Breast epithelium (tissue), 4 donors: ENCODE results near the gene TUBA4A. TPM values are rescaled to one million over a fixed set of nuclear protein-coding genes. Genes with fewer than 3 reads are reported as not detected.

Experiments
- DNase-seq, 2 donors: peaks; one replicate each; pipeline ENCODE4 v3.0.0-alpha.2; 2019; ENCODE audit warnings: low spot score in 2 of 2
- H3K27ac ChIP-seq, 2 donors: fragments of 200-600 bp; sonication (generic) in 1 of 2; one replicate each; pipeline ENCODE4 v1.5.1; 2016 to 2019; ENCODE audit warnings: mild to moderate bottlenecking in 1 of 2
- H3K27me3 ChIP-seq, 2 donors: fragments of 200-600 bp; sonication (generic) in 1 of 2; one replicate each; pipeline versions ENCODE4 v1.5.1 to v1.6.0; 2017 to 2019; ENCODE audit warnings: control low read depth in 1 of 2, mild to moderate bottlenecking in 1 of 2
- H3K36me3 ChIP-seq: fragments of 200-600 bp; one replicate; pipeline ENCODE4 v1.5.1; 2019
- H3K4me1 ChIP-seq, 2 donors: fragments of 200-600 bp; sonication (generic); one replicate each; pipeline ENCODE4 v1.5.1; 2016 to 2019; ENCODE audit warnings: control low read depth in 1 of 2
- H3K4me3 ChIP-seq, 3 donors: fragments of 200-600 bp; sonication (generic); 1 replicate in 2 of 3; 2 replicates in 1 of 3; pipeline ENCODE4 v1.5.1; 2016 to 2019; ENCODE audit warnings: mild to moderate bottlenecking in 3 of 3, moderate library complexity in 2 of 3
- H3K9me3 ChIP-seq, 2 donors: fragments of 200-600 bp; sonication (generic) in 1 of 2; one replicate each; pipeline ENCODE4 v1.5.1; 2016 to 2019; ENCODE audit warnings: control low read depth in 1 of 2
- CTCF ChIP-seq, 3 donors: fragments of 450-650 bp; IDR thresholded peaks; one replicate each; pipeline ENCODE4 v1.5.1; 2016 to 2017; ENCODE audit warnings: antibody characterized with exemption in 3 of 3, mild to moderate bottlenecking in 3 of 3, moderate library complexity in 3 of 3
- POLR2A ChIP-seq: fragments of 450-650 bp; IDR thresholded peaks from one replicate; pipeline ENCODE4 v1.6.1; 2016; ENCODE audit warnings: antibody characterized with exemption, mild to moderate bottlenecking, moderate library complexity
- POLR2AphosphoS5 ChIP-seq, 3 donors: sonication (generic); formaldehyde crosslinking; IDR thresholded peaks; one replicate each; pipeline ENCODE4 v1.6.1; 2017; ENCODE audit warnings: antibody characterized with exemption in 3 of 3
- intact Hi-C: fragments of 100-400 bp; cut with DNase I; formaldehyde crosslinking; loops from one replicate; pipeline ENCODE4 v1.15.1; 2023; ENCODE audit warnings: low total_unique reads
- total RNA-seq, 3 donors: library from RNA; depleted of rRNA; stranded (reverse); fragments of >200 nt; gene quantifications; one replicate each; pipeline ENCODE4 v1.1.0, GENCODE V29; 2016

TUBA4A gene
- total RNA-seq, 3 donors from 2014 or later = 5.4 to 73.3 (median 48.8) TPM

DNA sequence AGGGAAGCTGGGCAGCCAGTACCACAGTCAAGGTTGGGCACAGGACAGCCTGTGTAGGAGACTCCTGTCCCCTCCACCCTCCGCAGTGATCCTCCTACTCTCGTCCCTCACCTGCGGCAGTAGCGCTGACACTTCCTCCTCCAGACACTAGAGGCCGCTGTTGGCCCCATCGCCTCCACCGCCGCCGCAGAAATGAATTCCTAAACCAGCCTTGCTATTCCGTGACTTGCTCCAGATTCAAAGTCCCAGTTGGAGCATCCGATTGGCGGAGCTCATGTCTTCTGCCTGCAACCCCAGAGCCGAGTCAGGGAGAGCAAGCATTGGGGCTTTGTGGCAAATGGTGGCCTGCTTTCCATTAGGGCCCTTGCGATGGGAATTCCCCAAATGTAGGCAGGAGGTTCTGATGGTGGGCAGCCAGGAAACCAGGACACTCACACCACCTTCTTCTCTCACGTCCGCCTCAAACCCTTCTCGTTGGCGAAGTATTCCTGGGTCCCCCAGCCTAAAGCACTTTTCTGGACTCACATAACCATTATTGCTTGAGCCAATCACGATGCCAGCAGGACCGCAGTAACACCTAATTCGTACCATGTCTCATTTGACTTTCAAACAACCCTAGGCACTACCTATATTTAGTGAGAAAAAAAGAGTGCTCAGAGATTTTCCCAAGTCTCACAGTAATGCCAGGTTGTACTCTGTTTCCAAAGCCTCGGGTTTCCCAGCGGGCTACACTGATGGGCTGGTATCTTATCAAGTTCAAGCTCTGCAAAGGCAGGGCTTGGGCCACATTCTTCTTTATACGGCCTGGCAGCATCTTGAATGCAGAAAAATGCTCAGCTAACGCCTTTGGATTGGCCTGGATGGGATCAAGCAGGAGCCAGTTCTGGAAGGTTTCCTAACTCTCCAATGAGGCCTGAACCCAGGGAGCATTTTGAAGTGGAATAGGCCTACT lies 24.3 kb upstream of the TUBA4A start:
- intact Hi-C loops = loop anchor here (2.0 kb wide), 1 partner anchor 41 kb away; no protein-coding TSS in a partner anchor
- peak; percentile 77 to 87 for DNase-seq
- H3K27ac ChIP-seq = peak overlapping the region; percentile 98
- H3K36me3 ChIP-seq = no peaks in the 10 kb centered on the region
- no peaks in the 10 kb centered on the region for H3K9me3 ChIP-seq
- TF ChIP-seq POLR2A (no peak), CTCF (IDR thresholded peaks at IDR 0.05) (peak; percentile 88 to 98 (median 91)), POLR2AphosphoS5 (IDR thresholded peaks at IDR 0.05) (peak in 1 of 3 donors; percentile 37)
- peak overlapping the region in 2 of 3 donors; percentile 13 to 87 for H3K4me3 ChIP-seq
- H3K4me1 ChIP-seq = peaks cover 13 to 16% of the 10 kb centered on the region in 2 donors
- no peaks in the 10 kb centered on the region for H3K27me3 ChIP-seq

GRCh38 chr2:219274361-219274921 lies 20.7 kb upstream of the TUBA4A start:
- H3K4me1 ChIP-seq = peaks cover 8 to 9% of the 10 kb centered on the region in 2 donors
- no peaks in the 10 kb centered on the region for H3K9me3 ChIP-seq
- no peaks in the 10 kb centered on the region for H3K36me3 ChIP-seq
- H3K4me3 ChIP-seq = peak overlapping the region in 1 of 3 donors; percentile 44
- H3K27me3 ChIP-seq = no peaks in the 10 kb centered on the region
- peak overlapping the region; percentile 98 for H3K27ac ChIP-seq
- TF ChIP-seq CTCF (IDR thresholded peaks at IDR 0.05) (no peak), POLR2AphosphoS5 (IDR thresholded peaks at IDR 0.05) (peak in 1 of 3 donors; percentile 32), POLR2A (no peak)
- DNase-seq = peak in 1 of 2 donors; percentile 88
- intact Hi-C loops = no loop called here

DNA sequence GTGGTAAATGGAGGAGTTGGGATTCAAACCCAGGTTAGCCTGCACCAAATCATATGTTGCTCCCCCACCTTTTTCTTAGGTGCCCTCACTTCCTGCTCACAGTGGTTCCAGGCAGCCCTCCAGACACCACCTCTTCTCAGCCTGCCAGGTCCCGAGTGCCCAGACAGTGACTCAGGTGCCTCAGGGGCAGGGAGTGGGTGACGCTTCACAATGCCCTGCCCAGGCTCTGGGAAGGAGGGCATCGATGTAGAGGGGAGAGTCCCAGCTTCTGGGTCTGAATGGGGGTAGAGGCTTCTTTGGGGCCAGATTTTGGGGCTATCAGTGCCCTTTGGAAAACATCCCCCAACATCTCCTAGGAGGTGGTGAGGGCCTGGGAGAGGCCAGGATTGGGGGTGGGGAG lies 20.2 kb upstream of the TUBA4A start:
- intact Hi-C loops = no loop called here
- Histone ChIP-seq H3K4me1 (peaks cover 8 to 9% of the 10 kb centered on the region in 2 donors), H3K27ac (peak overlapping the region; percentile 98), H3K9me3 (no peaks in the 10 kb centered on the region), H3K4me3 (peak overlapping the region in 1 of 3 donors; percentile 44), H3K27me3 (no peaks in the 10 kb centered on the region), H3K36me3 (no peaks in the 10 kb centered on the region)
- peak; percentile 74 to 91 for DNase-seq
- TF ChIP-seq POLR2AphosphoS5 (IDR thresholded peaks at IDR 0.05) = peak in 1 of 3 donors; percentile 46
- no peak for TF ChIP-seq POLR2A
- TF ChIP-seq CTCF (IDR thresholded peaks at IDR 0.05) = no peak

- H3K9me3 ChIP-seq = no peaks in the 10 kb centered on the region
- no peak overlapping the region for H3K27ac ChIP-seq
- no peaks in the 10 kb centered on the region for H3K27me3 ChIP-seq
Observed at GRCh38 chr2:219272995-219273394, 19.3 kb upstream of the TUBA4A start.

More at GRCh38 chr2:219272995-219273394, 19.3 kb upstream of the TUBA4A start:
- Histone ChIP-seq H3K4me1 (peaks cover 1 to 3% of the 10 kb centered on the region in 2 donors), H3K4me3 (no peak overlapping the region), H3K36me3 (no peaks in the 10 kb centered on the region)
- TF ChIP-seq CTCF (IDR thresholded peaks at IDR 0.05) (no peak), POLR2A (no peak), POLR2AphosphoS5 (IDR thresholded peaks at IDR 0.05) (no peak)
- intact Hi-C loops = no loop called here
- DNase-seq = no peak
